HEK293 (cell line): ENCODE results near the gene ACTN4.
A peak's percentile ranks its signal among the peaks of the same experiment; 100 is the strongest.

Experiments used
- CTCF ChIP-seq: fragments of 450-650 bp; formaldehyde crosslinking; IDR thresholded peaks from 2 replicates; pipeline ENCODE4 v1.5.1; 2016; ENCODE audit warnings: missing biosample characterization, missing genetic modification characterization
- KLF1 ChIP-seq: fragments of 450-650 bp; formaldehyde crosslinking; IDR thresholded peaks from 2 replicates; pipeline ENCODE4 v1.5.1; 2016; ENCODE audit warnings: missing biosample characterization, missing genetic modification characterization
- KLF9 ChIP-seq: fragments of 450-650 bp; formaldehyde crosslinking; IDR thresholded peaks from 2 replicates; pipeline ENCODE4 v1.5.1; 2016; ENCODE audit warnings: missing biosample characterization, missing genetic modification characterization, low read depth
- ZNF155 ChIP-seq: fragments of 450-650 bp; formaldehyde crosslinking; IDR thresholded peaks from 2 replicates; pipeline ENCODE4 v1.5.1; 2016; ENCODE audit warnings: missing biosample characterization, missing genetic modification characterization
- ZNF174 ChIP-seq: fragments of 450-650 bp; formaldehyde crosslinking; IDR thresholded peaks from 2 replicates; pipeline ENCODE4 v1.5.0; 2017; ENCODE audit warnings: missing biosample characterization, mild to moderate bottlenecking, missing genetic modification characterization
- ZNF366 ChIP-seq: fragments of 450-650 bp; formaldehyde crosslinking; conservative IDR thresholded peaks from 2 replicates; pipeline ENCODE4 v1.5.1; 2016; ENCODE audit warnings: missing biosample characterization, missing genetic modification characterization
- ZNF416 ChIP-seq: fragments of 450-650 bp; formaldehyde crosslinking; IDR thresholded peaks from 2 replicates; pipeline ENCODE4 v1.5.1; 2016; ENCODE audit warnings: missing biosample characterization, missing genetic modification characterization
- TF ChIP-seq, protein P1 (sequence below): fragments of 450-650 bp; formaldehyde crosslinking; IDR thresholded peaks from 2 replicates; pipeline ENCODE4 v1.5.1; 2016; ENCODE audit warnings: missing biosample characterization, missing genetic modification characterization
- TF ChIP-seq, protein P2 (sequence below): fragments of 450-650 bp; formaldehyde crosslinking; IDR thresholded peaks from 2 replicates; pipeline ENCODE4 v1.5.1; 2016; ENCODE audit warnings: missing biosample characterization, missing genetic modification characterization, low read depth
- TF ChIP-seq, protein P3 (sequence below): fragments of 450-650 bp; formaldehyde crosslinking; IDR thresholded peaks from 2 replicates; pipeline ENCODE4 v1.5.1; 2017; ENCODE audit warnings: missing biosample characterization, mild to moderate bottlenecking, missing genetic modification characterization, moderate library complexity
- TF ChIP-seq, protein P4 (sequence below): fragments of 450-650 bp; formaldehyde crosslinking; IDR thresholded peaks from 2 replicates; pipeline ENCODE4 v1.5.0; 2017; ENCODE audit warnings: missing biosample characterization, missing genetic modification characterization, borderline replicate concordance

DNA sequence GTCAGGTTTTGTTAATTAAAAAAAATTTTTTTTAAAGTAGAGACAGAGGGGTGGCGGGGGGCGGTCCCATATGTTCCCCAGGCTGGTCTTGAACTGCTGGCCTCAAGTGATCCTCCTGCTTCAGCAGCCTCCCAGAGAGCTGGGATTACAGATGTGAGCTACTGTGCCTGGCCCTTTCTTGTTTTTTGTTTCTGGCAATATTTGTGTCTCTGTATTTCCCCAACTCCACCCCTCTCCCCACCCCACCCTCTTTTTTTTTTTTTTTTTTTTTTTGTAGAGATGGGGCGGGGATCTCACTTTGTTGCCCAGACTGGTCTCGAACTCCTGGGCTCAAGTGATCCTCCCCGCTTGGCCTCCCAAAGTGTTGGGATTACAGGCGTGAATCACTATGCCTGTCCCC lies 97.4 kb downstream of the ACTN4 start:
- TF ChIP-seq CTCF (tag by site-specific recombination) (no peak), ZNF416 (tag by site-specific recombination) (no peak), ZNF155 (no peak), KLF9 (tag by site-specific recombination) (no peak), KLF1 (peak; percentile 91), ZNF174 (tag by site-specific recombination) (no peak), ZNF366 (tag by site-specific recombination) (no peak)
- TF ChIP-seq, protein P1, sequence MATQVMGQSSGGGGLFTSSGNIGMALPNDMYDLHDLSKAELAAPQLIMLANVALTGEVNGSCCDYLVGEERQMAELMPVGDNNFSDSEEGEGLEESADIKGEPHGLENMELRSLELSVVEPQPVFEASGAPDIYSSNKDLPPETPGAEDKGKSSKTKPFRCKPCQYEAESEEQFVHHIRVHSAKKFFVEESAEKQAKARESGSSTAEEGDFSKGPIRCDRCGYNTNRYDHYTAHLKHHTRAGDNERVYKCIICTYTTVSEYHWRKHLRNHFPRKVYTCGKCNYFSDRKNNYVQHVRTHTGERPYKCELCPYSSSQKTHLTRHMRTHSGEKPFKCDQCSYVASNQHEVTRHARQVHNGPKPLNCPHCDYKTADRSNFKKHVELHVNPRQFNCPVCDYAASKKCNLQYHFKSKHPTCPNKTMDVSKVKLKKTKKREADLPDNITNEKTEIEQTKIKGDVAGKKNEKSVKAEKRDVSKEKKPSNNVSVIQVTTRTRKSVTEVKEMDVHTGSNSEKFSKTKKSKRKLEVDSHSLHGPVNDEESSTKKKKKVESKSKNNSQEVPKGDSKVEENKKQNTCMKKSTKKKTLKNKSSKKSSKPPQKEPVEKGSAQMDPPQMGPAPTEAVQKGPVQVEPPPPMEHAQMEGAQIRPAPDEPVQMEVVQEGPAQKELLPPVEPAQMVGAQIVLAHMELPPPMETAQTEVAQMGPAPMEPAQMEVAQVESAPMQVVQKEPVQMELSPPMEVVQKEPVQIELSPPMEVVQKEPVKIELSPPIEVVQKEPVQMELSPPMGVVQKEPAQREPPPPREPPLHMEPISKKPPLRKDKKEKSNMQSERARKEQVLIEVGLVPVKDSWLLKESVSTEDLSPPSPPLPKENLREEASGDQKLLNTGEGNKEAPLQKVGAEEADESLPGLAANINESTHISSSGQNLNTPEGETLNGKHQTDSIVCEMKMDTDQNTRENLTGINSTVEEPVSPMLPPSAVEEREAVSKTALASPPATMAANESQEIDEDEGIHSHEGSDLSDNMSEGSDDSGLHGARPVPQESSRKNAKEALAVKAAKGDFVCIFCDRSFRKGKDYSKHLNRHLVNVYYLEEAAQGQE (tag by site-specific recombination): no peak
- TF ChIP-seq, protein P2, sequence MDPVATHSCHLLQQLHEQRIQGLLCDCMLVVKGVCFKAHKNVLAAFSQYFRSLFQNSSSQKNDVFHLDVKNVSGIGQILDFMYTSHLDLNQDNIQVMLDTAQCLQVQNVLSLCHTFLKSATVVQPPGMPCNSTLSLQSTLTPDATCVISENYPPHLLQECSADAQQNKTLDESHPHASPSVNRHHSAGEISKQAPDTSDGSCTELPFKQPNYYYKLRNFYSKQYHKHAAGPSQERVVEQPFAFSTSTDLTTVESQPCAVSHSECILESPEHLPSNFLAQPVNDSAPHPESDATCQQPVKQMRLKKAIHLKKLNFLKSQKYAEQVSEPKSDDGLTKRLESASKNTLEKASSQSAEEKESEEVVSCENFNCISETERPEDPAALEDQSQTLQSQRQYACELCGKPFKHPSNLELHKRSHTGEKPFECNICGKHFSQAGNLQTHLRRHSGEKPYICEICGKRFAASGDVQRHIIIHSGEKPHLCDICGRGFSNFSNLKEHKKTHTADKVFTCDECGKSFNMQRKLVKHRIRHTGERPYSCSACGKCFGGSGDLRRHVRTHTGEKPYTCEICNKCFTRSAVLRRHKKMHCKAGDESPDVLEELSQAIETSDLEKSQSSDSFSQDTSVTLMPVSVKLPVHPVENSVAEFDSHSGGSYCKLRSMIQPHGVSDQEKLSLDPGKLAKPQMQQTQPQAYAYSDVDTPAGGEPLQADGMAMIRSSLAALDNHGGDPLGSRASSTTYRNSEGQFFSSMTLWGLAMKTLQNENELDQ: no peak
- TF ChIP-seq, protein P3, sequence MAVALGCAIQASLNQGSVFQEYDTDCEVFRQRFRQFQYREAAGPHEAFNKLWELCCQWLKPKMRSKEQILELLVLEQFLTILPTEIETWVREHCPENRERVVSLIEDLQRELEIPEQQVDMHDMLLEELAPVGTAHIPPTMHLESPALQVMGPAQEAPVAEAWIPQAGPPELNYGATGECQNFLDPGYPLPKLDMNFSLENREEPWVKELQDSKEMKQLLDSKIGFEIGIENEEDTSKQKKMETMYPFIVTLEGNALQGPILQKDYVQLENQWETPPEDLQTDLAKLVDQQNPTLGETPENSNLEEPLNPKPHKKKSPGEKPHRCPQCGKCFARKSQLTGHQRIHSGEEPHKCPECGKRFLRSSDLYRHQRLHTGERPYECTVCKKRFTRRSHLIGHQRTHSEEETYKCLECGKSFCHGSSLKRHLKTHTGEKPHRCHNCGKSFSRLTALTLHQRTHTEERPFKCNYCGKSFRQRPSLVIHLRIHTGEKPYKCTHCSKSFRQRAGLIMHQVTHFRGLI (tag by site-specific recombination): no peak
- TF ChIP-seq, protein P4, sequence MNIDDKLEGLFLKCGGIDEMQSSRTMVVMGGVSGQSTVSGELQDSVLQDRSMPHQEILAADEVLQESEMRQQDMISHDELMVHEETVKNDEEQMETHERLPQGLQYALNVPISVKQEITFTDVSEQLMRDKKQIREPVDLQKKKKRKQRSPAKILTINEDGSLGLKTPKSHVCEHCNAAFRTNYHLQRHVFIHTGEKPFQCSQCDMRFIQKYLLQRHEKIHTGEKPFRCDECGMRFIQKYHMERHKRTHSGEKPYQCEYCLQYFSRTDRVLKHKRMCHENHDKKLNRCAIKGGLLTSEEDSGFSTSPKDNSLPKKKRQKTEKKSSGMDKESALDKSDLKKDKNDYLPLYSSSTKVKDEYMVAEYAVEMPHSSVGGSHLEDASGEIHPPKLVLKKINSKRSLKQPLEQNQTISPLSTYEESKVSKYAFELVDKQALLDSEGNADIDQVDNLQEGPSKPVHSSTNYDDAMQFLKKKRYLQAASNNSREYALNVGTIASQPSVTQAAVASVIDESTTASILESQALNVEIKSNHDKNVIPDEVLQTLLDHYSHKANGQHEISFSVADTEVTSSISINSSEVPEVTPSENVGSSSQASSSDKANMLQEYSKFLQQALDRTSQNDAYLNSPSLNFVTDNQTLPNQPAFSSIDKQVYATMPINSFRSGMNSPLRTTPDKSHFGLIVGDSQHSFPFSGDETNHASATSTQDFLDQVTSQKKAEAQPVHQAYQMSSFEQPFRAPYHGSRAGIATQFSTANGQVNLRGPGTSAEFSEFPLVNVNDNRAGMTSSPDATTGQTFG: no peak
